Measurements from ENCODE around the gene KIAA1328. TPM values are rescaled to one million over a fixed set of nuclear protein-coding genes. Genes with fewer than 3 reads are reported as not detected.

The KIAA1328 gene
- total RNA-seq, 1 donor from 2014 or later = 17.2 TPM

DNA sequence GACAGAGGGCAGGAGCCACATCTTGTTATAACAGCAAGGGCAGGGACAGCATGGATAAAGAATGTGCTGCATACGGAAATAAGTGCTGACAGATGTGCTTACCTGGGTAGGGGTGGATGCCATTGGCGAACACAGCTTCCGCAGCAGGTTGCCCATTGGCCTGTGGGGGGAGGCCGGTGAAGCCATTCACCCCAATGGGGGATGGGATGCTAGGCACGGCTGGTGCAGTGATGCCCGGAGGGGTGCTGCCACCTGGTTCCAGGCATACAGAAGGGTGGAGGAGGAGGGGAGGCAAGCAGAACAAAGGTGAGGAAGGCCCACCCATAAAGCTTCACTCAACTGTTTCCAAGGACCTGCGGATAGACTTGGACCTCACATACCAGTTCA lies 441.7 kb downstream of the KIAA1328 start:
- no peak overlapping the region for H3K4me3 ChIP-seq
- no peaks in the 10 kb centered on the region for H3K27me3 ChIP-seq
- TF ChIP-seq CTCF (IDR thresholded peaks at IDR 0.05) (no peak), POLR2AphosphoS5 (IDR thresholded peaks at IDR 0.05; ENCODE audit: insufficient read depth in 1 of 2, low read depth in 1 of 2) (no peak), POLR2A (IDR thresholded peaks at IDR 0.05) (no peak)
- H3K27ac ChIP-seq = no peak overlapping the region
- H3K36me3 ChIP-seq = no peaks in the 10 kb centered on the region
- no peak for DNase-seq (ENCODE audit: extremely low spot score in 2 of 2)
- intact Hi-C loops (cut with DNase I) = no loop called here
- H3K4me1 ChIP-seq = peaks cover 8% of the 10 kb centered on the region
- H3K9me3 ChIP-seq = no peaks in the 10 kb centered on the region

DNA sequence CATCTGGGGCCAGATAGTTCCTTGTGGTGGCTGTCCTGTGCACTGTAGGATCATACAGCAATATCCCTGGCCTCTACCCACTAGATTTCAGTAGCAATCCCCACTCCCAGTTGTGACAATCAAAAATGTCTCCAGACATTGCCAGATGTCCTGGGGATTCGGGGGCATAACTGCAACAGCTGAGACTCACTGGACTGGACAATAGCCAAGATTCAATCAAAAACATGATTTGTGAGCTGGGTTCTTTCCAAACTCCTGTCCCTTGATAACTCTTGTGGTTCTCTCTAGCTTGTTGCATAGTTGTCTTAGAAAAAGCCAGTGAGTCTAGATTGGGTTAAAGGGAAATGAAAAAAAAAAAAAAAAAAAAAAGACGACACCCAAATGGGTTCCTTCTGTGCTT lies 443.3 kb downstream of the KIAA1328 start:
- intact Hi-C loops (cut with DNase I) = no loop called here
- H3K4me1 ChIP-seq = peaks cover 8% of the 10 kb centered on the region
- no peak for DNase-seq (ENCODE audit: extremely low spot score in 2 of 2)
- H3K36me3 ChIP-seq = no peaks in the 10 kb centered on the region
- H3K27me3 ChIP-seq = no peaks in the 10 kb centered on the region
- TF ChIP-seq POLR2A (IDR thresholded peaks at IDR 0.05) (no peak), POLR2AphosphoS5 (IDR thresholded peaks at IDR 0.05; ENCODE audit: insufficient read depth in 1 of 2, low read depth in 1 of 2) (no peak)
- H3K27ac ChIP-seq = no peak overlapping the region
- H3K4me3 ChIP-seq = no peak overlapping the region
- H3K9me3 ChIP-seq = no peaks in the 10 kb centered on the region

- peaks cover 8% of the 10 kb centered on the region for H3K4me1 ChIP-seq
- no peaks in the 10 kb centered on the region for H3K27me3 ChIP-seq
- no peak overlapping the region for H3K27ac ChIP-seq
- DNase-seq (ENCODE audit: extremely low spot score in 2 of 2) = no peak
- intact Hi-C loops (cut with DNase I) = no loop called here
- H3K4me3 ChIP-seq = no peak overlapping the region
- H3K9me3 ChIP-seq = no peaks in the 10 kb centered on the region
- H3K36me3 ChIP-seq = no peaks in the 10 kb centered on the region
- TF ChIP-seq CTCF (IDR thresholded peaks at IDR 0.05) = no peak
Measured at GRCh38 chr18:37272841-37273240, 443.9 kb downstream of the KIAA1328 start.

GRCh38 chr18:37274309-37275236 lies 445.6 kb downstream of the KIAA1328 start:
- intact Hi-C loops (cut with DNase I) = no loop called here
- no peak for DNase-seq (ENCODE audit: extremely low spot score in 2 of 2)
- peaks cover 8% of the 10 kb centered on the region for H3K4me1 ChIP-seq
- no peak overlapping the region for H3K27ac ChIP-seq
- TF ChIP-seq POLR2AphosphoS5 (IDR thresholded peaks at IDR 0.05; ENCODE audit: insufficient read depth in 1 of 2, low read depth in 1 of 2) = no peak
- no peaks in the 10 kb centered on the region for H3K27me3 ChIP-seq
- no peaks in the 10 kb centered on the region for H3K36me3 ChIP-seq
- H3K9me3 ChIP-seq = no peaks in the 10 kb centered on the region
- no peak overlapping the region for H3K4me3 ChIP-seq

GRCh38 chr18:37275237-37275741 lies 446.4 kb downstream of the KIAA1328 start:
- Histone ChIP-seq H3K27ac (no peak overlapping the region), H3K4me1 (peaks cover 8% of the 10 kb centered on the region), H3K27me3 (no peaks in the 10 kb centered on the region), H3K9me3 (no peaks in the 10 kb centered on the region), H3K36me3 (no peaks in the 10 kb centered on the region), H3K4me3 (no peak overlapping the region)
- intact Hi-C loops (cut with DNase I) = no loop called here
- no peak for DNase-seq (ENCODE audit: extremely low spot score in 2 of 2)
- TF ChIP-seq POLR2A (IDR thresholded peaks at IDR 0.05) (no peak), POLR2AphosphoS5 (IDR thresholded peaks at IDR 0.05; ENCODE audit: insufficient read depth in 1 of 2, low read depth in 1 of 2) (no peak), CTCF (IDR thresholded peaks at IDR 0.05) (no peak)

All from vagina (tissue), 2 donors.